Inferior parietal cortex (tissue), 1 donor: ENCODE measurements around the gene KRT38.
"Not testable (repeated sequence)": the region's sequence is repeated elsewhere in the genome, so short reads cannot be mapped to it uniquely, and the experiment has no call there.

Experiments used
- DNase-seq: peaks from one replicate; pipeline ENCODE4 v3.0.0-alpha.2; 2016; ENCODE audit errors: extremely low spot score

The KRT38 gene

DNA sequence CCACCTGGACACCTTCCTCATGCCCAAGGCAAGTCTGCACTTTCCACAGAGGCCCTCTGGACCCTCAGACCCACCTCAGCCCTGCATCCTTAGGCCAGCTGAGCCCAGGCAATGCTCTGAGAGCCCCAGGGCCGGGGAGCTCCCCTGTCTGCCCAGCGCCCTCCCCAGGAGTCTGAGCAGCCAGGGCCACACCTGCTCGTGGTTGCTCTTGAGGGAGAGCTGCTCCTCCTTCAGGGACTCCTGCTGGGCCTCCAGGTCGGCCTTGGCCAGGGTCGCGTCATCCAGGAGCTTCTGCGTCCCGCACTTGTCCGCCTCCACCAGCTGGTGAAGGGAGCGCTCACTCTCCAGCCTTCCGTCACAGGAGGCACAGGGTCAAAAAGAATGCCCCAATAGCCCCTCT is 18.2 kb downstream of the KRT38 start:
- DNase-seq = not testable (repeated sequence)

DNA sequence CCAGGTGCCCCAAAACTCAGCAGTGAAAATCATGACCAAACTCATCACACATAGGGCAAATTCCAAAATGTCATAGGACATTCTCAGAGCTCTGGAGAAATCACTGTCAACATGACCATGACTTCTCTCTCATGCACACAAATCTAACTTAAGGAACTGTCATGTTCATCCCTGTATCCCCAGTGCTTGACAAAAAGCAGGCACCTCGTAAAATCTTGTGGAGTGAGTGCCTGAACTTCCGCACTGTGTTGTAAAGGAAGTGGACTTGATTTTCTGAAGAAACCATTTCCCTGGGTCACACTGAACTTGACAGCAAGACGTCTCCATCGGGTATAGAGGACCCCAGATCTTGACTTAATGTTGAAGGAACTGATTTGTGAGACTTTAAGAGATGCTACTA is 19.2 kb downstream of the KRT38 start:
- no peak for DNase-seq

DNA sequence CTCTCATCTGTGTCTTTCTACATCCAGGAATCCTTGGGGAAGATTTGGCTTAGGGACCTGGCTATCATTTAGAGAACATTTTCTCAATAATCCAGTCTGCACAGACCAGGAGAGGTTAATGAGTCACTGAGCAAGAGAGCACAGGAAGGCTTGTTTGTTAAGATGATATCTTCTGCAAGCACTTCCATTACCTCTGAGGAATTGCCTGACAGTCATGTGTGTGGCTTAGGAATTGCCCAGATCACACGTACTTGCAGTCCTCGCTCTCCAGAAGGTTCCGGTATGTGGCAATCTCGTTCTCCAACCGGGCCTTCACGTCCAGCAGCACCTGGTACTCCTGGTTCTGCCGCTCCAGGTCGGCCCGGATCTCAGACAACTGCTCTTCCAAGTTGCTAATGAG is 19.7 kb downstream of the KRT38 start:
- no peak for DNase-seq

DNA sequence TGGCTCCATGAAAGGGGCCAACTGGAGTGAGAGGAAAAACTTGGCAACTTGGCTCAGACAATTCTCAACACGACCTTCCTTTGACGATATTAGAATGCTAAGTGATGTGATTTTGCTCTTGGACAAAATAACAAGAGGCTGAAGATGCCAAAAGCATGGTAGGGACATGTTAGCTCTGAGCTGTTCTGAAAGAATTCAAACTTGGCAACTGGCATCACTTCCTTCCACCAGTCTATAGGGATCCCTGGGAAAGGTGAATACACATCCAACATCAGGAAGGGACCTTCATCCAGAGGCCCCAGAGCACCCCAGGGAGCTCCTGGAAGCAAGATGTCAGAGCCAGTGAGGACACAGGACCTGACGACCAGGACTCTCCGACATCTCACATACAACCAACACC is 20.6 kb downstream of the KRT38 start:
- DNase-seq = no peak

DNA sequence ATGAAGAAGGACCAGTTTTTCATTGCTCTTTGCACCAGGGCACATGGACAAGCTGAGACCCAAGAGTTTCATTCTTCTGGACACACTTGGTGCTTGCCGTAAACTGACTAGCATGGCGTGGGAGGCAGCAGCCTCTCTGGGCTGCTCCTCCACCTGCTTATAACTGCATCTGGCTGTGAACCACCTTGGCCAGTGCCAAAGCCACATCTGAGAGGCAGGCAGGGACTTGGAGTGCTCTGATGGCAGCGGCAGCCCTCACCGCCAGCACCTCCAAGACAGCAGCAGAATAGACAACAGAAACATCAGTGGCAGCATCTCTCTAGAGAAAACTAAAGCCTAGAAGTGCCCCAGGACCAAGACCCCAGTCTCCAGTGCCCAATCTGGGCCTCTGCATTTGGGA is 21.1 kb downstream of the KRT38 start:
- no peak for DNase-seq

DNA sequence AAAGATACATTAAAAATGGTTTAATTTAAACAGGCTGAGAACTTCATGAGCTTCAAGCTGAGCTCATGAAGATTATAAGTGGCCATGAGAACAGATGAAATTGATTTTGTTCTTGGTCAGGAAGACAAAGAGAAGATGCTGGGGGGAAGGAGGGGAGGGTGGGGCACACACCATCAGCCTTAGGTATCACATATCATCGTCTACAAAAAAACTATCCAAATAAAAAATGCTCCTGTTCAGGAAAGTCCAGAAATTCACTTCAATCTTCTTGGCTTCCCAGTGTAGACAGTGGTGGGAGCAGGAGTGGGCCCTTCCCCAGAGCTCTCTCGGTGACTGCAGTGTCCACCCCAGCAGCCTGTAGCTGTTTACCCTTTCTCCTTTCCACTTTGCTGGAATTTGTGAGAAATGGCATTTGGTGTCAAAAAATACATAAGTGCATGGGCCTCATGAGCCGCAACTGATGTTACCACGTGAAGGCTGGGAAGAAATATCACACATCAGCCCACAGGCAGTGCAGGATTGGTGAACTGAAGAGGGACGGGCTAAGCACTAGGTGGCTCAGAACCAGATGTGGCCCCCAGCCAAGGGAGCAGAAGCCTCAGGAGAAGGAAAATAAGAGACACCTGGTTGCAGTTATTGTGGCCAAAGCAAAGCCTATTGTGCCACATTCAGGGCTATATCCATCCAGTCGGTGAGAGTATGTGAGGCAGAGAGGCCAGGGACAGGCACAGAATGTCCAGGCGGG is 22.5 kb downstream of the KRT38 start:
- DNase-seq = no peak

DNA sequence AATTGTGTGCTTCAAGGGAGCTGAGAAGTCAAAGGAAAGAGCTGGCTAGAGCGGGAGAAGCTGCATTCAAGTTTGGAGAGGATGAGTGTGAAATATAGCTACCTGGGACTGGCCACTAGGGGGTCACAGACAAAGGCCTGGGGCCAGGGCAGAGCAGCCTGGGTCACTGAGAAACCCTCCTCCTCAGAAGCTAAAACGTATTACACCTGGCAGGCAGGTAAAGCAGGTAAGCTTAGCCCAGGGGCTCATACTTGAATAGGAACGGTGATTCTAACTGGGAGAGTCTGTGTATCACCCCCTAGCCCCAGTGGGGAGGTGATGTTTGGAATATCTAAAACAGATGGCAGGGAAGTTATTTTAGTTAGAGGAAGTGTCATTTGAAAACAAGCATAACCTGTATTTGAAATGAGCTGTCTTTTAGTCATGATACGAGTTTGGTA is 23.2 kb downstream of the KRT38 start:
- no peak for DNase-seq

DNA sequence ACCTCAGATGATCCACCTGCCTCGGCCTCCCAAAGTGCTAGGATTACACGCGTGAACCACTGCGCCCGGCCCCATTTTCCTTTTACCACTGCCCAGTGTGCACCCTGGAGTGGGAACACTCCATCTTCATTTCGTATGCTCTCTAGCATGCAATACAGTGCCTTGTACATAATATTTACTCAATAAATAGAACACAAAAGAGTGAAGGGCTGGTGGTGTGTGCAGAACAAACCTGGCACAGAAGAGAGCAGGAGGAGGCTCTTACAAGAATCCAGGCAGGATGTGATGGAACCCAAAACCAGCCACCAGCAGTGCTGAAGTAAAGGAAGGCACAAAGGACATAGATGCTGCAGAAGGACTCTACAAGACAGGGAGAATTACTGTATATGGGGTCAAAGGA is 23.7 kb downstream of the KRT38 start:
- DNase-seq = no peak

DNA sequence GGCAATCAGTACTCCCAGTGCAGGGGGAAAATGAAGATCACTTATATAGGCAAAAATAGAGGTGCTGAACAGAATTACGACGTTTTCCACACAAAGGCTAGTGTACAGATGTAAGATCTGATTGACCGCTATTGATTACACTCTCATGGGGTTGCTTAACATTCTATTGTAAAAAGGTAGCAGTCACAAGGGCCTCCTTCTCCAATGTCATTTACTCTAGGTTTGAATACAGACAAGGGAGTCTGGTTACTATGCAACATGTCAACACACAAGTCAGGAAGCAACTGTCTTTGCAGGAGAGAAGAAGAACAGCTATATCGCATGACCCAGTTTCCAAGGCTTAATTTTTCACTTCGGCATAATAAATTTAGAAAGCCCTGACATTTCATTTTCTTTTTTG is 24.3 kb downstream of the KRT38 start:
- DNase-seq = no peak

DNA sequence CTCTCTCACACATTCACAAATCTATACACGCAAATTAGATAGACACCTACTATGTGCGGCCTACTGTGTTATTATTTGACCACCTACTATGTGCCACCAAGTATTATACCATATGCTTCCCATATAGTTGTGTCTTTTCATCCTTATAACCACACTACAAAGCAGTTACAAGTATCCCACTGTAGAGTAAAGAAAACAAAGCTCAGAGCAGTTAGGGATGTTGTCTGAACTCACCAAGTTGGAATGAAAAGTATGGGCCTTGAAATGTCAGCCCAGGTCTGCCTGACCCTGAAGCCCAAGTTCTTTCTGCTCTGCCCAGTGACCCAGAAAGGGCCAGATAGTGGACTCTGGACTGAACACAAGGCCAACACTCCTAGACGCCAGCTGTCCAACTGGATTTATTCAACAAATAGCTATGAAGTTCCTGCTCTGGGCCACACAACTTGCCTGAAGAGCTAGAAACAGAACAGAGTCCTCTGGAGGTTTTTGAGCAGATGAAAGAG is 24.9 kb downstream of the KRT38 start:
- DNase-seq = no peak

DNA sequence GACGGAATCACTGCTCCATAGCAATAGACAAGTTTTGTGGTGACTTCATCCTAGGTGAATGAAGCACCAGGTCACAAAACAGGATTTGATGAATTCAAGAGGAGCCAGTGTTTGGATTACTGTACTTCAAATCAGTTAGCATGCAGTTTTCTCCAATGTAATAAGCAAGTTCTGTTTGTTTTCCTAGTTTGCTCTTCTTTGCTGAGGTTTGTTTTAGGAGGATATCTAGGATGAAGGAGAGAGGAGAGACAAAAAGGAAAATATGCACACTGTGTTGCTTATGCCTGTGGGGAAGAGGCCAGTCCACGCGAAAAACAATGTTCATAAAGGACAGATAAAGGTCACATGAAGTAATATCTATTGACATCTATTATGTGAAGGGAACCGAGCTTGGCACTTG is 25.4 kb downstream of the KRT38 start:
- no peak for DNase-seq

DNA sequence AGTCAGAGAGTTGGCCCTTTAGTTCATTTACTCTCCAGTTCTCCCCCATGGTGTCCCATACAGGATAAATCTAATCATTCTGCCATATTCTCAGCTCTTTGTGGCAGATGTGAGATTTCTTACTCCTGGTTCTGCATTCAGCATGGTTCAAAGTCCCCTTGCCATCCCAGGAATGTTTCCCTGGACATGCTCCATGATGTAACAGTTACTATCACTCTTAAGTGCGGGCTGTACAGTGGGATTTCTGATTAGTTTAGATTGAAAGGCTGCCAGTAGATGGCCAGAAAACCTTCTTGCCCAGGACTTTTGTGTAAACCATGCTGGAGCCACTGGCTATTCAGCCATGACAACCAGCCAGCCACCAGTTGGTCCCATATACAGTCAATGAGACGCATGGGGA is 26.8 kb downstream of the KRT38 start:
- DNase-seq = no peak

DNA sequence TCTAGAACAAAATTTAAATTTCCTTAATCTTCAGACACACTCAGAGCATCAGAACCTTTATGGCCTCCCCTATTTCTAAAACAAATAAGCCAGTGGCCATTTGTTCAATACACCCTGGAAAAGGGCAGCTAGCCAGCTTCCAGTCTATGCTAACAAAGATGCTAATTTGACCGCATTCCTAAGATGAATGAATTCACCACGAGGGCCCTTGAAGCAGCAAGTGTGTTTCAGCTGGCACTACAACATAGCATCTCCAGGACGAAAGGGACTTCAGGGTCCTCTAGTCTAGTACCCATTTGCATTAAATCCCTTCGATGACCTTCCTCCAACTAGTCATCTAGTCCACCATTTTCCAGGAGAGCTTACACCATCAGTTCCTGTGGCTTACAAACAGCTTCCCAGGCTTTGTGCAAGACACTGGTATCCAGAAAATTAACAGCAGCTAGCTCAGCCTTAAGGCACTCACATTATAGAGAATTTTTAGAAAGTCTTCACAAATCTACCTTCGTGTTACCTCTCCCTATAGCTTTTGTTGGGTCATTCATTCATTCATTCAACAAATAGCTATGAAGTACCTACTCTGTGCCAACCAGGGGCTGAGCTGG is 27.3 kb downstream of the KRT38 start:
- DNase-seq = no peak

DNA sequence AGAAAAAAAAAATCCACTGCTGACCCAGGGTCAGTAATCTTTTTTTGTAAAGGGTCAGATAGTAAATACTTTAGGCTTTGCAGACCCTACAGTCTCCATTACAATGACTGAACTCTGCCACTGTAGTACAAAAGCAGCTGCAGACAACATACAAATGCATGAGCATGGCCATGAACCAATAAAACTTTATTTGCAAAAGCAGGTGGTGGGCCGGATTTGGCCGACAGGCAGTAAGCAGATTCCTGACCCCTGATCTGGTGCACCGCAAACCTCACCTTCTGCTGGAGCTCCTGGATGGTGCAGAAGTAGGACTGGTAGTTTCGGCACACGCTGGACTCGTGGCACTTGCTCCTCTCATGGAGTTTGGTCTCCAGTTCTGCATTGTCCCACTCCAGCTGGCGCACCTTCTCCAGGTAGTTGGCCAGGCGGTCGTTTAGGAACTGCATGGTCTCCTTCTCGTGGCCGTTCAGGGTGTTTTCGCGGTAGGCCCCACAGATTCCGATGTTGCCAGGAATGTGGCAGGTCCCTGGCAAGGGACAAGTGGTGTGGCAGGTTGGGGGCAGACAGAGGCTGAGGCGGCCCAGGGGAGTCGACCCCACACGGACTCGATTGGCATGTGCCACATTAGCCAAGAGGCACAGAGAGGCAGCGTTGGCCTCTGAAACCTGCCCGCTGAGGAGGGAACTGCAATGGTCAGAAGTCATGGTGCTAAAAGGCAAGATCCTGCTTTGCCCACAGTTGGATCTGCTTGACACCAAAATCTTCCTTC is 29.5 kb downstream of the KRT38 start:
- no peak for DNase-seq

DNA sequence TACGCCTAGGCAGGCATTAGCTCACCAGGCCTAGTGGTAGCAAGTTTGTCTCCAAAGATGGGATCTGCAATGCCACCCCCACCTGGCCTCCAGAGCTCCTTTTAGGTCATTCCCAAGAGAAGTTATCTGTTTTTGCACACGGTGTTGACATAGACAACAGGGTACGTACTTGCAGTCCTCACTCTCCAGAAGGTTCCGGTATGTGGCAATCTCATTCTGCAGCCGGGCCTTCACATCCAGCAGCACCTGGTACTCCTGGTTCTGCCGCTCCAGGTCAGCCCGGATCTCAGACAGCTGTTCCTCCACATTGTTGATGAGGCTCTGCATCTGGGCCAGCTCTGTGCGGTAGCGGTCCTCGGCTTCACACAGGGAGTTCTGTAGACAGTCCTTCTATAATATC is 33.6 kb downstream of the KRT38 start:
- no peak for DNase-seq

DNA sequence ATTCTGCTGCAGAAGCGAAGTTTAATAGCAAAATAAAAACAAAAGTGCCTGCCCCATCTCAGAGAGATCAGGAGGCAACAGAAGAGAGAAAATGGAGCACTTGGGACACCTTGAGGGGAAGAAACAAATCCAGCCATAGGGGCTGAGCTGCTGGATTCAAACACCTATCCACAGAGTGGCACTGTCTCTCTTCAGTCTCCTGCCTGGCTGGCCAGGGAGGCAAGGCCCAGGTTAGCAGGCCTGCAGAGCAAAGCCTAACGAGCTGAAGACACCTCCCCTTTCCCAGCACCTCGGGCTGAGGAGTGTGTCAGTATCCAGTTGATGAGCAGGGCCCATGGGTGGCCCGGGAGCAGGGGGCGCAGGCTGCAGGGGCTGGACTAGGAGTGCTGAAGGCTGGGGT is 34.6 kb downstream of the KRT38 start:
- no peak for DNase-seq

DNA sequence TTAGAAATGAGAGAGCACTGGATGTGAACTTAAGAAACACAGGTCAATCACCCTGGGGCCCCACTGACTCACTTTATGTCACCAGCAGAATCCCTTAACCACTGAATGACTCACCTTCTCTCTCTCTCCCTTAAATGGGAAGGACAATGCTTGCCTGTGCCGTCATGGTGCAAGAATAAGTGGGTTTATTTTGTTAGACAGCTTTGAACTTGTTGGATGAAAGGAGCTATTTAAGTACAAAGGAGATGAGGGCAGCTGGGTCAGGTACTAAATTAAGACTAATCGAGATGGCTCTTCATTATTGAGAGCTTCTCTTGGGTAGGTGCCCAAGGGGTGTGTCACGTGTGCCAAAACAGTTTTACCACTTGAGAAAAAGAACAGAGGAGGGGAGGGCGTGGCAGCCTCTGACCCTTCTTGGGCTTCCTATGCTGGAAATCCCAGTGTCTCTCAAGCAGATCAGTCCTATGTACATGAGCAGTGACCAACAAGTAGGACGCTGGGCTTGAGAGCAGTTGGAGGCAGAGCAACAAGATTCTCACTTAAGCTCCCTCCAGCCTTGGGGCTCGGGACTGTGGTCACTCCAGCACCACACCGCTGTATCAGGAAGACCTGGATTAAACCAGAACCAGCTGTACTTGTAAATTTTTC is 36.6 kb downstream of the KRT38 start:
- no peak for DNase-seq

DNA sequence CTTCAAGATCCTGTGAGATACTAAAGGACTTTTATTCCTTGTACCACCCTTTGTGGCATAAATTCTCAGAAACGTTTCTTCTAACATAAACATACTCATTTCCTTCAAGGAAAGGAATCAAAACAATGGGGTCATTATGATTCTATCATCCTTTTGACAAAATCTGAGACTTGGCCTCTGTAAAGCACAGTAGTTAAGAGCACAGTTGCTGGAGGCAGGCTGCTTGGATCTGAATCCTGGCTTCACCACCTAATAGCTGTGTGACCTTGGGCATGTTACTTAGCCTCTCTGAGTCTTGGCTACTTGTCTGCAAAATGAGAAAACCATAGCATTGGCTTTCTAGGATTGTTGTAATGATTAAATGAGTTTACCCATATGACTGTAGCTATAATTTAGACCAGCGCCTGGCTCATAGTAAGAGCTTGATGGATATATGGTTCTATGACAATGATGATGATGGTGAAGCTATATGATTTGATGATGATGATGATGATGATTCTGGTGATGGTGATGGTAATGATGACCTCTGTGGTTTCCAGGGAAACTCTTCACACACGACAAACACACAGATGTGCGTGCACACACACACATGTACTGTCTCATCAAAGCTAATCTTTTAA is 37.3 kb downstream of the KRT38 start:
- DNase-seq = no peak

DNA sequence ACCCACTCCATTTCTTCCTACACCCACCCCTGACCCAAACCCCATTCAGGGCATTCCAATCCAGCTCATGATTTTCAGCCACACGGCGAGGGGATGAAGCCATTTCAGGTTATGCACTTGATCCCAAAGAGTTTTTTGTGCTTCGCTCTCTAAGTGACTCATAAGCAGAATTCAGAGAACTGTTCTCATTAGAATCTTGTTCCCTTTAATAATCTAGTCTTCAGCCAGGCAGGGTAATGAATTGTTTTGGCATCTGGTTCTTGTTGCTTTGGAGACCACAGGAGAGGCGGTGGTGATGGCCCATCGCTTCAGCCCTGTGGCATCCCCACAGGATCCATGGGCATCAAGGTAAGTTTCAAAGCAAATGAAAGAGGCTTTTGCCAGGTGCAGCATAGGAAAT is 38.6 kb downstream of the KRT38 start:
- DNase-seq = no peak

DNA sequence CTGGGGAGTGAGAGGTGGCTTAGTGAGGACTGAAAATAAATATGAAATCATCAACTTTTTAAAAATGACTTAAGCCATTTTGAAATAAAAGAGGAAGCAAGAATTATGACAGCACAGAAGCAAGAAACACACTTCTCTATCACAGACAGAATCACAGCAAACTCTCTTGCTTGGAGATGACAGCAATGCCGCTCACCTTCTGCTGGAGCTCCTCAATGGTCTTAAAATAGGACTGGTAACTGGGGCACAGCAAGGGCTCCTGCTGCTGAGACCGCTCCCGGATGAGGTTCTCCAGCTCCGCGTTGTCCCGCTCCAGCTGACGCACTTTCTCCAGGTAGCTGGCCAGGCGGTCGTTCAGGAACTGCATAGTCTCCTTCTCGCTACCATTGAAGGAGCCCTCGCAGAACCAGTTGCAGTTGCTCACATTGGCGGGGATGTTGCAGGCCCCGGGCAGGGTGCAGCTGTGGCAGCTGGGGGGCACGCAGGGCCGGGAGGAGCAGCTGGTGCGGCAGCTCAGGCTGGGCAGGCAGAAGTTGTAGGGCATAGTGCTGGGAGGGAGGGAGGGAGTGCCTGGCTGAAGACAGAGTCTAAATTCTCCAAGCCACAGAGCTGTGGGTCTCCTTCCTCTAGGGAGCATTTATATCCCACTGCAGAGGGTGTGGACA is 43.7 kb downstream of the KRT38 start, which contains the start of gene KRT31:
KRT31 (minus strand) TSS at position 613 of the 665 bp plus-strand sequence; CDS start at position 544, 69 bp downstream.
- DNase-seq = no peak

DNA sequence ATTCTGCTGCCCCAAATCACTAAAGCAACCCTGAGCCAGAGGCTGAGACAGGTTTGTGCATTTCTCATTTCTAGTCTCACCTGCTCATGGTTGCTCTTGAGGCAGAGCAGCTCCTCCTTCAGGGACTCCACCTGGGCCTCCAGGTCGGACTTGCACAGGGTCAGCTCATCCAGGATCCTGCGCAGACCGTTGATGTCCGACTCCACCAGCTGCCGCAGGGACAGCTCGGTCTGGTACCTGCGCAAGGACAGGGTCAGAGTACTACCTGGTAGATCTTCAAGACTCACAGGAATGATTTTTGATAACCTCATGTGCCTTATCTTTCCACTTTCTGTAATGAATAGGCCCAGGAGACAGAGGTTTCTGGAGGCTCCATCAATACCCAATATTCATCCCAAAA is 44.4 kb downstream of the KRT38 start:
- DNase-seq = no peak
